Breast epithelium (tissue), 4 donors: ENCODE data around the gene PGM5. TPM values are rescaled to one million over a fixed set of nuclear protein-coding genes. Genes with fewer than 3 reads are reported as not detected.

Experiments
- DNase-seq, 2 donors: peaks; one replicate each; pipeline ENCODE4 v3.0.0-alpha.2; 2019; ENCODE audit warnings: low spot score in 2 of 2
- H3K27ac ChIP-seq, 2 donors: fragments of 200-600 bp; sonication (generic) in 1 of 2; one replicate each; pipeline ENCODE4 v1.5.1; 2016 to 2019; ENCODE audit warnings: mild to moderate bottlenecking in 1 of 2
- H3K27me3 ChIP-seq, 2 donors: fragments of 200-600 bp; sonication (generic) in 1 of 2; one replicate each; pipeline versions ENCODE4 v1.5.1 to v1.6.0; 2017 to 2019; ENCODE audit warnings: control low read depth in 1 of 2, mild to moderate bottlenecking in 1 of 2
- H3K36me3 ChIP-seq: fragments of 200-600 bp; one replicate; pipeline ENCODE4 v1.5.1; 2019
- H3K4me1 ChIP-seq, 2 donors: fragments of 200-600 bp; sonication (generic); one replicate each; pipeline ENCODE4 v1.5.1; 2016 to 2019; ENCODE audit warnings: control low read depth in 1 of 2
- H3K4me3 ChIP-seq, 3 donors: fragments of 200-600 bp; sonication (generic); 1 replicate in 2 of 3; 2 replicates in 1 of 3; pipeline ENCODE4 v1.5.1; 2016 to 2019; ENCODE audit warnings: mild to moderate bottlenecking in 3 of 3, moderate library complexity in 2 of 3
- H3K9me3 ChIP-seq, 2 donors: fragments of 200-600 bp; sonication (generic) in 1 of 2; one replicate each; pipeline ENCODE4 v1.5.1; 2016 to 2019; ENCODE audit warnings: control low read depth in 1 of 2
- POLR2A ChIP-seq: fragments of 450-650 bp; IDR thresholded peaks from one replicate; pipeline ENCODE4 v1.6.1; 2016; ENCODE audit warnings: antibody characterized with exemption, mild to moderate bottlenecking, moderate library complexity
- POLR2AphosphoS5 ChIP-seq, 3 donors: sonication (generic); formaldehyde crosslinking; IDR thresholded peaks; one replicate each; pipeline ENCODE4 v1.6.1; 2017; ENCODE audit warnings: antibody characterized with exemption in 3 of 3
- intact Hi-C: fragments of 100-400 bp; cut with DNase I; formaldehyde crosslinking; loops from one replicate; pipeline ENCODE4 v1.15.1; 2023; ENCODE audit warnings: low total_unique reads
- total RNA-seq, 3 donors: library from RNA; depleted of rRNA; stranded (reverse); fragments of >200 nt; gene quantifications; one replicate each; pipeline ENCODE4 v1.1.0, GENCODE V29; 2016
- TF ChIP-seq, protein P1 (sequence below), 3 donors: fragments of 450-650 bp; IDR thresholded peaks; one replicate each; pipeline ENCODE4 v1.5.1; 2016 to 2017; ENCODE audit warnings: antibody characterized with exemption in 3 of 3, mild to moderate bottlenecking in 3 of 3, moderate library complexity in 3 of 3

Gene PGM5
- total RNA-seq, 3 donors from 2014 or later, result 11.6 to 30.8 (median 22.2) TPM

DNA sequence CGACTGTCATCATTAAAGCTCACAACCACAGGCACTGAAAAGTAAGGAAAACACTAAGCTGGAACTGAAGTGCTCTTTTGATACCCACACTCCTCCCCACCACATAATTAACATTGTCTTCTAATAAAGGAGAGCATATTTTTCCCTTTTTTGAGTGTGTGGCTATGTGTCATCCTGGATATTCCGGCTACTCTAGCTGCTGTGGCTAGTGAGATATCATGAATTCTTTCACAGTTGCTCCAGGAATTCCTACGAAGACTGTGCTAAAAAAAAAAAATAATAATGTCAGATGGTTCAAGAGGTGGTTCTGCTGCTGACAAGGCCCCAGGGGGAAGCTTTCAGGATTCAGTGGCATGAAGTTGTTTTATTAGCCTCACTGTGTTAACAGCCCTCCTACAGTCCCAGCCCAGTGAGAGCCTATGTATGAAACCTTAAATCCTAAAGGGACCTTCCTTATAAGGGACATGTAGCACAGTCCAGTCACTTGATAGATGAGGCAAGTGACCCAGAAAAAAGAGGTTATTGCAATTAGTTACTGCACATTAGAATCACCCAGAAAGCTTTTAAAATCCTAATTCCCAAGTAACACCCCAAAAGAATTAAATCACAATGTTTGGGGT is 137.7 kb downstream of the PGM5 start:
- no peaks in the 10 kb centered on the region for H3K9me3 ChIP-seq
- H3K27ac ChIP-seq, result no peak overlapping the region
- no peak for DNase-seq
- TF ChIP-seq, protein P1, sequence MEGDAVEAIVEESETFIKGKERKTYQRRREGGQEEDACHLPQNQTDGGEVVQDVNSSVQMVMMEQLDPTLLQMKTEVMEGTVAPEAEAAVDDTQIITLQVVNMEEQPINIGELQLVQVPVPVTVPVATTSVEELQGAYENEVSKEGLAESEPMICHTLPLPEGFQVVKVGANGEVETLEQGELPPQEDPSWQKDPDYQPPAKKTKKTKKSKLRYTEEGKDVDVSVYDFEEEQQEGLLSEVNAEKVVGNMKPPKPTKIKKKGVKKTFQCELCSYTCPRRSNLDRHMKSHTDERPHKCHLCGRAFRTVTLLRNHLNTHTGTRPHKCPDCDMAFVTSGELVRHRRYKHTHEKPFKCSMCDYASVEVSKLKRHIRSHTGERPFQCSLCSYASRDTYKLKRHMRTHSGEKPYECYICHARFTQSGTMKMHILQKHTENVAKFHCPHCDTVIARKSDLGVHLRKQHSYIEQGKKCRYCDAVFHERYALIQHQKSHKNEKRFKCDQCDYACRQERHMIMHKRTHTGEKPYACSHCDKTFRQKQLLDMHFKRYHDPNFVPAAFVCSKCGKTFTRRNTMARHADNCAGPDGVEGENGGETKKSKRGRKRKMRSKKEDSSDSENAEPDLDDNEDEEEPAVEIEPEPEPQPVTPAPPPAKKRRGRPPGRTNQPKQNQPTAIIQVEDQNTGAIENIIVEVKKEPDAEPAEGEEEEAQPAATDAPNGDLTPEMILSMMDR (IDR thresholded peaks at IDR 0.05), result no peak
- TF ChIP-seq POLR2AphosphoS5 (IDR thresholded peaks at IDR 0.05) (no peak), POLR2A (no peak)
- H3K27me3 ChIP-seq, result no peaks in the 10 kb centered on the region
- no peaks in the 10 kb centered on the region for H3K4me1 ChIP-seq
- H3K36me3 ChIP-seq, result no peaks in the 10 kb centered on the region
- H3K4me3 ChIP-seq, result no peak overlapping the region
- intact Hi-C loops, result no loop called here

DNA sequence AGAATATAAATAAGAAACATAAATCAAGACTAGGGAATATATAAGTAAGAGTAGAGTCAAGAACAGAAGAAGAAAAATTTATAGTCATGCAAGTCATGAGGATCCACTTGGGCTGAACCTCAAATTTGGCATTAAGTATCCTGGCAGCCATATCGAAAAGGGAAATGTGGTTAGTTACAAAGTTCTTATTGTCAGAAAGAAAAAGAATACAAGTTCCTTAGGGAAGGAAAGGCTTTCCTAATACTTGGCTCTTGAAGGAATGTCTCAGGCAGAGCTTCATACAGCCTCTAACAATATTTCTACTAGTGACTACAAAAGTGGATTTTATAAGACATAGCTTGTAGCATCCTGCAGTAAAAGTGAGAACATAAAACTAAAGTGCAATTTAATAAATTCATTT is 138.8 kb downstream of the PGM5 start:
- H3K27me3 ChIP-seq, result no peaks in the 10 kb centered on the region
- intact Hi-C loops, result no loop called here
- H3K4me3 ChIP-seq, result no peak overlapping the region
- H3K36me3 ChIP-seq, result no peaks in the 10 kb centered on the region
- no peaks in the 10 kb centered on the region for H3K4me1 ChIP-seq
- TF ChIP-seq, protein P1 (IDR thresholded peaks at IDR 0.05), result no peak
- TF ChIP-seq POLR2AphosphoS5 (IDR thresholded peaks at IDR 0.05), result no peak
- DNase-seq, result no peak
- no peak overlapping the region for H3K27ac ChIP-seq
- no peaks in the 10 kb centered on the region for H3K9me3 ChIP-seq

DNA sequence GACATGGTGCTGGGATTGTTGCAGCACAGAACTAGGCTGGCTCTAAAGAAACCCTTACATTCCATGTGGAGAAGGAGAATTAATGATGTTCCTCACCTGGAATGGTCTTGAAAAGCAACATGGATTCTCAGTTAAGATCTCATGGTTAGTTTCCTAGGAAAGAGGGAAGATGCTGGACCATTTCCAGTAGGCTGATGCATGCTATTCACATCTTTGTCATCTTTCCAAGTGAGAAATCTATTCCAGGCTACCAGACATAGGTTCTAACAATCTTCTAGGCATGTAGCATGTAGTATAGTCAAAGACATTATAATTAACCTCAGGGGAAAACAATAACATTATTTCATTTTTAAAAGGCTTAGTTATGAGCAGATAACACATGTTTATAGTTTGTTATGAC is 139.9 kb downstream of the PGM5 start:
- Histone ChIP-seq H3K9me3 (no peaks in the 10 kb centered on the region), H3K4me1 (no peaks in the 10 kb centered on the region)

DNA sequence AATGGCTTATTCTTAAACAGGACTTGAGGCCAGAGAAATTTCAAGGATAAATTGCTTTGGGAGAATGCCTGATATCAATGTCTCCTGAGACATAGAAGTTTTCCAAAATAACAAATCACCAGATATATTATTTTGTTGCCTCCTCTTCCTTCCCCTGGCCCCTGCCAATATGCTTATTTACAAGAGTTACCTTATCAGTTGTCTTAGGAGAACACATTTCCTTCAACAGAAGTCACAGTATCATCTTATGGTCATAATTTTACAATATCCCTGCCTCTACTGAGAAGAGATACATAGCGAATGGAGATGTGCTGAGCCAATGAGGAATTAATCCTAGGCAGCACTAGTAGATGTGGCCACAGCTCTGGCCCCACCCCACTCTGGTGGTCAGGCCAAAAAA is 141.2 kb downstream of the PGM5 start:
- intact Hi-C loops, result no loop called here
- Histone ChIP-seq H3K9me3 (no peaks in the 10 kb centered on the region), H3K27me3 (no peaks in the 10 kb centered on the region), H3K4me1 (no peaks in the 10 kb centered on the region), H3K36me3 (no peaks in the 10 kb centered on the region), H3K4me3 (no peak overlapping the region), H3K27ac (no peak overlapping the region)
- TF ChIP-seq, protein P1 (IDR thresholded peaks at IDR 0.05), result no peak
- TF ChIP-seq POLR2AphosphoS5 (IDR thresholded peaks at IDR 0.05) (no peak), POLR2A (no peak)
- DNase-seq, result no peak

More for the DNA sequence above, 139.9 kb downstream of the PGM5 start:
- no peak for DNase-seq
- Histone ChIP-seq H3K4me3 (no peak overlapping the region), H3K36me3 (no peaks in the 10 kb centered on the region), H3K27ac (no peak overlapping the region), H3K27me3 (no peaks in the 10 kb centered on the region)
- intact Hi-C loops, result no loop called here
- no peak for TF ChIP-seq POLR2AphosphoS5 (IDR thresholded peaks at IDR 0.05)
- no peak for TF ChIP-seq POLR2A
- TF ChIP-seq, protein P1 (IDR thresholded peaks at IDR 0.05), result no peak

DNA sequence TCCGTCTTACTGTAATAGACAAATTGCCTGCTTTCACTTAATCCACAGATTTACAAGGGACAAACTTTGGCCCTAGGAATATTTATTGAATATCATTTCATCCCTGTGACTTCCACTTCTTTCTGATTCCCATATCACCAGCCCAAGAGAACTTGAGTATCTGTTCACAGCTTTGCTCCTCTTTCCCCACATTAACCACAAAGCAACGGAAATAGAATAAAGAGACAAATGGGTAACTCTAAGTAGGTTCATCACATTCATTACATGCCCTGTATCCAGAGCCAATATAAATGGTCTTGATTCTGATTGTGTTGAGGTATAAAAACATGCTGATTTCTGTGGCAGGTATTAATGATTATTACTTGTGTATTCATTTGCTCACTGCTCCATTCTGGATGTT is 142.4 kb downstream of the PGM5 start:
- TF ChIP-seq POLR2A (no peak), POLR2AphosphoS5 (IDR thresholded peaks at IDR 0.05) (no peak)
- TF ChIP-seq, protein P1 (IDR thresholded peaks at IDR 0.05), result no peak
- Histone ChIP-seq H3K4me1 (no peaks in the 10 kb centered on the region), H3K27ac (no peak overlapping the region)

More for the DNA sequence above, 142.4 kb downstream of the PGM5 start:
- intact Hi-C loops, result no loop called here
- Histone ChIP-seq H3K4me3 (no peak overlapping the region), H3K9me3 (no peaks in the 10 kb centered on the region), H3K27me3 (no peaks in the 10 kb centered on the region), H3K36me3 (no peaks in the 10 kb centered on the region)
- no peak for DNase-seq
